M059J (cell line): ENCODE results near the gene CD300LD. TPM values are rescaled to one million over a fixed set of nuclear protein-coding genes. Genes with fewer than 3 reads are reported as not detected.

Source experiments
- DNase-seq: peaks from one replicate; pipeline ENCODE4 v3.0.0-alpha.2; 2012; ENCODE audit warnings: low read depth
- total RNA-seq: library from RNA; depleted of rRNA; stranded (reverse); fragments of >200 nt; shearing (Covaris generic); gene quantifications from 2 replicates; pipeline ENCODE4 v1.2.3, GENCODE V29; 2014; rRNA removed

CD300LD gene
- total RNA-seq, 1 experiment from 2014 or later, result not detected

DNA sequence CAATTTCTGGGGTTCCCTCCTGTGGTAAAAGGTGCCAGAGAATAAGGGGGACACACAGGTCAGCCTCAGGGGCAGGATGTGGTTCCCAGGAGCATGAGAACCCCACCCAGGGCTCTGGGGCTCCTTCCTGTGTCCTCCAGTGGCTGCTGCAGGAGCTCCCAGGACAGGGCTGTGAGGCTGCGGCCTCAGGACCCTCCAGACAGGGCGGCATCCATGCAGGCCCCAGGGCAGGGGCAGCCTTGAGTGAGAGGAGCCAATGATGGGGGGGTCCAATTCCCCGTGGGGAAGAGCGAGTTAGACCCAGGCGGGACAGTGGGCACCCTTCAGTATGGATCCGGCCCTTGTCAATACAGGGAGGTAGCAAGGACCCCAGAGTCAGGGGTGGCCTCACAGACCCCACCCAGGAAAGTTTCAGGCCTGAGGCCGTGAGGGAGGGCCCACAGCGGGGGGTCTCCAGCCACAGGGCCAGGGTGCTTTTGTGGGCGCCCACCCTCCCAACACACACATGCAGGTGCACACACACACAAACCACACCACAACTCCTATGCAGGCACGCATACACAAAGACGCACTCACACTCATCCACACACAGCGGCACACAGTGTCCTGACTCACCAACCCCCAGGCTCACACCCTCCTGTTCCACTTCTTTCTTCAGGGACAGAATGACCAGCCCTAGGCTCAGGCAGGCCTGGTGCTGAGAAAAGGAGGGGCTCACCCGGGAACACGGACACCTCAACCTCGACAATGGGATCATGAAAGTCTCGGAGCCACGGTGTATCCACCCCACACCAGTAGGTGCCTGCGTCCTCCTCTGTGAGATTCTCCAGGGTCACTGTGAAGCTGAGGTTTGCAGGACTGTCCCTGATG lies 48.0 kb downstream of the CD300LD start:
- DNase-seq, result no peak

- DNase-seq, result no peak
These were observed 48.7 kb downstream of the CD300LD start for GRCh38 chr17:74543406-74543805.

DNA sequence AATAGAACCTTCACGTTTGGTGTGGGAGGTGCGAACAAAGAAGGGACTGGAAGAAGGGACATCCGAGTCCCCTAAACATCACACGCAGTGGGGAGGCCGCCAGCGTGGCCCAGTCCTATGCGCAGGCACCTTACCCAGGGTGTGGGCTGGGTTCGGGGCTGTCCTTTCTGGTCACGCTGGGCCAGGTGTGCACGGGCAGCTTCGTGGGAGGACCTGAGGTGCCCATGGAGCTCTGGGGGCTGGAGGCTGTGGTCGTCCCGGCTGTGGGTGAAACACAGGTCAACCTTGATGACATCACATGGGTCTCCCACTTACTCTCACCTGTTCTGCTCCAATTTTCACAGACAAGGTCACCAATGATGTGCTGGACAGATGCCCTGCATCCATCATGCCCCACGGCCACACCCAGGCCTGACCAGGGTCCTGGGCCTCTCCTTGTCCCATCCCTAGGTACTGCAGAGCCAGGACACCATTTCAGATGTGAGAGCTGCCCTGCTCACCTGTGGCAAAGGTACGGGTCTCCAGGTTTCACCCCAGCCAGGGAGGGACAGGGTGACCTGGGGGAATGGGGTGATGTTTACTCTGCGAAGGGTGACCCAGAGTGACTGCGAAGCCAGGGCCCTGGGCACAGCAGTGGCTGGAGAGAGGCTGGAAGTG lies 49.2 kb downstream of the CD300LD start:
- DNase-seq, result no peak

GRCh38 chr17:74542166-74542565 lies 49.9 kb downstream of the CD300LD start:
- no peak for DNase-seq

DNA sequence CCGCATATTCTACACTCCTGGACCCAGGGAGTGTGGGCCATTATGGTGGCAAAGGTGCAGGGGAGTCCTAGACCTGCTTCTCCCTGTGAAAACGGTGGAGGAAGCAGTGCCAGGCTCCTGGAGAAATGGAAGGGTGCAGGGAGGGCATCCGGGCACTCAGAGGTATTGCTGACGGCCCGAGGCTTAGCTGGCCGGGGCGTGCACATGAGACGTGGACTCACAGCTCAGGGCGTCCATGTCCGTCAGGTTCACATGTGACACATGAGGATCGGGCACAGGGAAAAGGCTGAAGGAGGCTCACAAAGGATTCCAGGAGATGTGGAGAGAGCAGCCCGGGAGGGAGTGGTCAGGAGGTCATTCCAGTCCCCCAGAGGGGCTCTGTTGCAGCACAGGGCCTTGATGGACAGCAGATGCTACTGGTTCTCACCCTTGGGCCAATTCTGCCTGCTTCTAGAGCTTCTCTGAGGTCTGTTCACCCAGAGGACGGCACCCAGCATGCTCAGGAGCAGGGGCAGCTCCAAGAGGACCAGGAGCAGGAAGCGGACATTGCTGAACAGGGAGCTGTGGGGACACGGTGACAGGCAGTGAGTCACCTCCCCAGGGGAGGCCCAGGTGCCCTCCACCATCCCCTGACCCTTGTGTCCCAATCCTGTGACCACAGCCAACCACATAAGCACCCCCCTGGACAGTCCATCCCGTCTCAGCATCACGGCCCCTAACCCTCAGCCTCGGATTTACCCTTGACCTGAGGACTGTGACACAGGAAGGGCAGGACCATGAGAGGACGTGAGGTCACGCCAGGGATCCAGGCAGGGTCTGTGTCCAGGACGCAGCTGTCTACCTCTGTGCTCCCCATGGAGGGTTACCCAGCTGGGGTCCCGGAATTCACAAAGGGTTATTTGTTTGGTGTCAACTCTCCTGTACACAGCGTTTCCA lies 50.6 kb downstream of the CD300LD start:
- no peak for DNase-seq

DNA sequence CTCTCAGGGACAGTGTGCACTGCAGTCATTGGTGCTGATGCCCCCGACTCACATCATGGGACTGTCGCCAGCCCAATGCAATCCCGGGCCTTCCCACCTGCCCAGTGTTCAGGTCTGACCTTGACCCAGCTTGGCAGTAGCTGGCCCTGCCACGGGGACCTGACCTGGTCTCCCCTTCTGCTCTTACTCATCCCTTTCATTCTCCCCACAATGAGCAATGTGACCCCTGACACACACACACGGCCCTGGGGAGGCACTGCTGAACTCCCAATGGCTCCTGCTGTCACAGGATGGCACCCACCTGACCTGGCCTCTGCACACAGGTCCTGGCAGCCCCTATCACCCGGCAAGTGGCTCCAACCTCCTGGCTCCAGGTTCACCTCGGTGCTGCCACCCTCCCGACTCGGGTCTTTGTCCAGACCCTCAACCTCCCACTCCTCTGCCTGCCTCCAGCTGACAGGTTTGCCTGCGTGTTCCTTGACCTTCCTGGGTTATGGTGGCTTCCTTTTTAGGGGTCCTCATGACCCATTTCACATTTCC lies 52.7 kb downstream of the CD300LD start:
- no peak for DNase-seq

GRCh38 chr17:74536890-74537289 lies 55.2 kb downstream of the CD300LD start:
- DNase-seq, result no peak

DNA sequence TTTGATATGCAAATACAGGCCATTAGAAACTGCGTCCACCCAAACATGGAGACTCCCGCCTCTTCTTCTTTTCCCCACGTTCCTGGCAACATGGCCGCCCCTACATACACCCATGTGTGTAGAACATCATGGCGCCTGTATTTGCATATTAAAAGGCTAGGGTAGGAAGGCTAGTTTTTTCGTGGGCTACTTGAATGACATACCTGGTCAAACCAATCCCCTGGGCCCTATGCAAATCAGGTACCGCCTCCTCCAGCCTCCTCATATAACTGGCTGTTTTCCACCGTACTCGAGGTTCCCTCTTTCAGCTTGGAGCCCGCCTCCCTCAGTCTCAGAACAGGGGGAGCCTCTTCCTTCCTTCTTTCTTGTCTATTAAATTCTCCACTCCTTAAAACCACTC lies 60.0 kb downstream of the CD300LD start:
- DNase-seq, result peak; percentile 63

DNA sequence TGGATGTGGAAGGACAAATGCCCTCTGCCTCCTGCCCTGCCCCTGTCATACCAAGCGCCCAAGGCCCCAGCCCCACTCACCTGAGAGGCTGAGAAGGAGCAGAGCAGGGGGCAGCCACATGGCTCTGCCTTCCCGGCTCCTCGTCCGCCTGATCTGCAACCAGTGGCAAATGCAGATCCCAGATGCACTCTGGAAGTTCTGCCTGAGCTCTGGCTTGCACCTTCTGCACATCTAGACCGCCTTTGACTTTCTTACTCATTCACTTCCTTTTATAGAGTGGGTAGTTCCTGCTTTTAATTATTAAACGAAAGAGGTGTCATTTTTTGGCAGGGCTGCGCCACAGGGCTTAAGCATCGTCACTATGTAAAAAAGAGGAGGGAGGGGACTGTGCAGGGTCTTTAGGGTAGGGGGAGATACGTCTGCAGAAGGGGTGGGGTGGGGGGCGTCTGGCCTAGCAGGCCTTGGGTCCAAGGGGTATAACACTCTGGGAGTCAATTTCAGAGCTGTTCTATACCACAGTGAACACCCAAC lies 60.8 kb downstream of the CD300LD start, which contains the start of gene CD300LB:
Gene CD300LB (minus strand): TSS at position 245 of the 531 bp plus-strand sequence. CDS start 125 bp downstream, at position 120.
- no peak for DNase-seq

DNA sequence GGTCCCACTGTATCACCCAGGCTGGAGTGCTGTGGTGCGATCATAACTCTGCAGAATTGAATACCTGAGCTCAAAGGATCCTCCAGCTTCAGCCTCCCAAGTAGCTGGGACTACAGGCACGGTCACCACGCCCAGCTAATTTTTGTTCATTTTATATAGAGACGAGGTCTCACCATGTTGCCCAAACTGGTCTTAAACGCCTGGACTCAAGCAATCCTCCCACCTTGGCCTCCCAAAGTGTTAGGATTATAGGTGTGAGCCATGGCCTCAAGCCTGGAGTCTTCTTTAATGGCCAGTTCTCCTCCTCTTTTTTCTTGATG lies 61.3 kb downstream of the CD300LD start:
- no peak for DNase-seq

Other genes starting within 250 kb of the CD300LD start
- gene BTBD17, start 230.4 kb downstream of the CD300LD start, total RNA-seq, result not detected in 2 replicates
- not detected in 2 replicates for gene GPR142, start 224.8 kb downstream of the CD300LD start, total RNA-seq
- 12.9 and 36.4 TPM in 2 replicates for gene GPRC5C, start 160.2 kb downstream of the CD300LD start, total RNA-seq
- gene CD300A, start 125.6 kb downstream of the CD300LD start, total RNA-seq, result not detected in 2 replicates
- gene CD300LB, start 60.8 kb downstream of the CD300LD start, total RNA-seq, result not detected in 2 replicates
- gene CD300C, start 46.2 kb downstream of the CD300LD start, total RNA-seq, result 0.84 TPM in 1 of 2 replicates, not detected in the other
- not detected in 2 replicates for gene CD300H, start 24.8 kb downstream of the CD300LD start, total RNA-seq
- not detected in 2 replicates for gene CD300E, start 31.5 kb upstream of the CD300LD start, total RNA-seq
- gene CD300LF, start 120.6 kb upstream of the CD300LD start, total RNA-seq, result not detected in 2 replicates
- not detected in 2 replicates for gene RAB37, start 145.0 kb upstream of the CD300LD start, total RNA-seq
- 63.1 and 80.7 TPM in 2 replicates for gene NHERF1, start 156.3 kb upstream of the CD300LD start, total RNA-seq
- gene NAT9, start 184.1 kb upstream of the CD300LD start, total RNA-seq, result 18.4 and 18.5 TPM in 2 replicates